CD4-positive, alpha-beta T cell treated with Interleukin-6 for 4 hours (primary cell): ENCODE measurements around the gene HIVEP3.

Experiments
- DNase-seq: peaks from one replicate; pipeline ENCODE4 v3.0.0-alpha.2; 2020; ENCODE audit warnings: mixed read lengths

The HIVEP3 gene

GRCh38 chr1:41809692-41810091 lies 109.0 kb downstream of the HIVEP3 start:
- DNase-seq = no peak

DNA sequence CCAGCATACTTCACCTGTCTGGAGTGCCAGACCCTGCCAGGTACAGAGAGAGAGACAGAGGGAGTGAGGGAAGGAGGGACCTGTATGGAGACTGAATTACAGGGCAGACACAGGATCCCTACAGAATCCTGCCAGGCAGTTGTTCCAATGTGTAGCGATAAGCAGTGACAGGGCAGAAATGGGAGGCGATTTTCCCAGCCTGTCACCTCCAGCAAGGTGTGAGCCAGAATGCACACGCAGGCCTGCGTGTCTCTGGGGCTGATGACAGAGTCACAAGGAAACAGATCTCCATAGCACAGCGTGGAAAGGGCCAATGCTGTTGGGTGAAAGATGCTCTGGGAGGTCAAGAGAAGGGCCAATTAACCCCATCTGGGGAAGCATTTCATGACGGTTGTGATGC lies 111.3 kb downstream of the HIVEP3 start:
- no peak for DNase-seq

GRCh38 chr1:41806472-41807155 lies 112.1 kb downstream of the HIVEP3 start:
- DNase-seq = peak; percentile 60

DNA sequence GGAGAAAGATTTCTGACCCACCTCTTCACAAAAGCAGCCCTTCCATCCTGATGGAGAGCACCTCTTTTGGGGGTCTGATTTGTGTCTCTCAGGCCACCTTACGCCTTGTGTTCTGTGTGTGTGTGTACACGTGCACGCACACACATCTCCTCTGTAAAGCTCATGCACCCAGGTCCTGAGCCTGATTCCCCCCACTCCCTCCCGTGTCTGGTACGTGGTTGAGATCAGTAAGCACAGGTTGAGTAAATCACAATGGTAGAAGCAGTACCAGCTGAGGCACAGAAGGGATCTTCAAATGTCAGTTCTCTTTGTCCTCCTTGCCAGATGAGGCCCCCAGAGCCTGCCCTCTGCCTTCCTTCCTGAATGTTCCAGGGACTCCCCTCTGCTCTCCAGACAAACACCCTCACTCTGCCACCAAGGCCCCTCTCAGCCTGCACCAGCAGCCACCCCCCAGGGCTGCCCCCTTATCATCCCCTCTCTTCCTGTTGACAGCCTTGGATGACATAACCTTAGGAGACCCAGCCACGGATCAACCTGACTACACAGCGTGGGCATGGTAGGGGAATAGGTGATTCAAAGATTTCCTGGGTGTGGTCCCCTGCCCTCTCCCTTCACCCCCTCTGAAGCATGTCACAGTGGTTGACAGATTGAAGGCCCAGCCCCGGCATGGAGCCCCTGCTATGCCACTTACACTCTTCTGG lies 112.8 kb downstream of the HIVEP3 start:
- DNase-seq = peak; percentile 52

DNA sequence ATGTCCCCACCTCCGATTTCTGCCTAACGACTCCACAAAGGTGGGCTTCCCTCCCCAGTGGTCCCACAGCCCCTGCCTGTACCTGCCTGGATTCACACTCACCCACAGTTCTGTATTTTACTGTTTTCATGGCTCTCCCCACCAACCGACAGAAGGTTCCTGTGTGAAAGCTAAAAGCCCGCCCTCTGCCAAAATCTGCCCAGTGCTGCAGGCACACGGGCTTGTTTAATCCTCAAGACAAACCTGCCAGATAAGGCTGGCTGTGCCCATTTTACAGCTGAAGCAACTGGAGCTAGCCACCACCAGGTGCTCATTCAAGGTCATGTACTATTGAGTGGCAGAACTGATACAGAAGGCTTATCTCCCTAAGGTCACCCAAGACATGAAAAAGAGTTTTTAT lies 114.5 kb downstream of the HIVEP3 start:
- peak; percentile 37 for DNase-seq

- no peak for DNase-seq
These were observed 115.1 kb downstream of the HIVEP3 start for GRCh38 chr1:41803656-41804055.

DNA sequence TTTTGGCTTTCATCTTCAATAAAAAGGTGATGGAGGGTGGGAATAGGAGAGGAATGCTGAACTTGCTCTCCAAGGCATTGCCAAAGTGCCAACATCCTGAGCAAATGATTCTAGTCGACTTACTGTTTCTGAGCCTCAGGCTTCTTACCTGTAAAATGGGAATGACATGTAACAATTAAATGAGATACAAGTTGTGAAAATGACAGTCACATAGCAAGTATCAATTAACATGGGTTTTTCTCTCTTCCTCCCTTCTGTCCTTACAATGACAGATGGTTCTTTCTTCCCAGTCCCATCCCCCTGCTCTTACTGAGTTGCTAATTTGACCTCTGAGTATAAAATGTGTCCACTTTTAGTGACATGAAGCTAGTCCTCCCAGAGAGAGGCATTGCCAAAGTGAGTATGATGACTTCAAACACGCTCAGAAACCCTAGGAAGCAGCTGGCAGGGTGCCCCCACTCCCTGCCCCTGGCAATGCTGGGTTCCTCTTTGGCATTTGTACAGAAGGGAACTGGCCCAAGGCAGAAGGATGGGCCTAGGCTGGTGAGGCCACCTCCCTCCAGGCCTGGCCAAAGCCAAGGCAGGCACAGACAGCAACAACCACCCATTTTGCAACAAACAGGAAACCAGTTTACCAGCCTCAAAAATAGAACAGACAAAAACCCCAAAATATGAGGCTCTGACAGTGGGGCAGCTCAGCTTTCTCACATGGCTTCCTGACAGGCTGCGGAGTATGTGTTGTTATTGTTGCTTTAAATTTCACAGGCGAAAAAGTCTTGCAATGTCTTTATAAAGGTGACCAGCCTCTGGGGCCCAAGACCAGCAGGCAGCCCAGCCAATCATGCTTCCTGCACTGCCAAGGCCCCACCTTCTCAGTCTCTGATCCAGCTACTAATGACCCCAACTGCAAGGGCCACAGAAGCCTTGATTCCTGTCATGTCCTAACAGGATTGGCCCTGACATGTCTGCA lies 115.9 kb downstream of the HIVEP3 start:
- peak; percentile 47 for DNase-seq

DNA sequence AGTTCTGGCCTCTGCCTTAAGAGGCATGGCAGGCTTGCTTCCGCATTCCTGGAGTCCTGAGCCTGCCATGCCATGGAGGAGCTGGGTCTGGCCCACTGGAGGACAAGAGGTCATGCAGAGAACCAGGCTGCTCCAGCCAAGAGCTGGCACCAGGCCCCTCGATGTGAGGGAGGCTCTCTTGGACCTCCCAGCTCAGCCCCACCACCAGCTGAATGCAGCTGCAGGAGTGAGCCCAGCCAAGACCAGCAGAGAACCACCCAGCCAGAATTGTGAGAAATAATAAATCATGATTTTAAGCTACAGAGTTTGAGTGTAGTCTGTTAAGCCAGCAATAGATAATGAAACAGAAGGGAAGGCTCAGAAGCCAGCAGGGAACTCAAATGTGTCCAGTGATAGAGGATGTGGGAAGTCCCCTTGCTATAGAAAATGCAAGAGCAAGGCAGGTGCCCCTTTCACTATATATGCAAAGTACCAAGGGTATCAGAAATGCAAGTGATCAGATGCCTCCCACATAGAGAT lies 118.4 kb downstream of the HIVEP3 start:
- DNase-seq = no peak

DNA sequence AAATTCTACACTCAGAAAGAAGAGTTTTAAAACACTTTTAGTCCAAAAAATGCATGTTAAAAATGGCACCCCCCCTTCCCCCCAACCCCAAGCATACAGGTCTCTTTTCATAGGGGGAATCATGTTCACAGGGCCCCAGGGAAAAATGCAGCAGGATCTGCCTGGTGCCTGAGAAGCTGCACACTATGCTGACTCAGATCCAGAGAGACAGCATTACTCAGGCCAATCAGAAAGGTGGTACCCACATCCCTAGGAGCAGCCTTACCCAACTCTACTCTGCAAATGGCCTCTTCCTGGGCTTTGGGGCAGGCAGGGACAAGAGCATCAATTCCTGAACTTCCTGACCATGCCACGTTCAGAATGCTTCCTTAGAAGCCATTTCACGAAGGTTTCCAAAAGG lies 119.0 kb downstream of the HIVEP3 start:
- no peak for DNase-seq

GRCh38 chr1:41799205-41799604 lies 119.5 kb downstream of the HIVEP3 start:
- no peak for DNase-seq

DNA sequence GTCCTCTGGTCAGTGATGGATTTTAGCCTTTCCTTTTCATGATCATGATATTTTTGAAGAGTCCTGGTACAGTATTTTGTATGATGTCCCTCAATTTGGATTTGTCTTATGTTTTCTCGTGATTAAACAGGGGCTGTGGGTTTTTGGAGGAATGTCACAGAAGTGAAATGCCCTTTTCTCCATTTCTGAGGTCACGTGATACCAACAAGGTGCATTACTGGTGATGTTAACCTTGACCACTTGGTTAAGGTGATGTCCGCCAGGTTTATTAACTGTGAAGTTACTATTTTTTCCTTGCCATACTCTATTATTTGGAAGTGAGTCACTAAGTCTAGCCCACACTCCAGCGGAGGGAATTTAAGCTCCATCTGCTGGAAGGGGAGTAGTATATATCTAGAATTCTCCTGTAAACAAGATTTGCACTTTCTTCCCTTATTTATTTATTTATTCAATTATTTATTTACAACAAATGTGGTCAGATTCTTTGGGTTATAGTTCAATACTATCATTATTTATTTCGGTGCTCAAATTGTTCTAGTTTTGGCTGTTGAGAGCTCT lies 123.4 kb downstream of the HIVEP3 start:
- no peak for DNase-seq

DNA sequence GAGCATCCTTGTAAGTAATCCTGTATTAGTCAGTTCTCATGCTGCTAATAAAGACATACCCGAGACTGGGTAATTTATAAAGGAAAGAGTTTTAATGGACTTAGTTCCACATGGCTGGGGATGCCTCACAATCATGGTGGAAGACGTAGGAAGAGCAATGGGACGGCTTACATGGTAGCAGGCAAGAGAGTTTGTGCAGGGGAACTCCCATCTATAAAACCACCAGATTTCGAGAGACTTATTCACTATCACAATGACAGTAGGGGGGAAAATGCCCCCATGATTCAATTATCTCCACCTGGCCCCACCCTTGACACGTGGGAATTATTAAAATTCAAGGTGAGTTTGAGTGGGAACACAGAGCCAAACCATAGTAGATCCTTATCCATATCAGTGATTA lies 124.7 kb downstream of the HIVEP3 start:
- no peak for DNase-seq

DNA sequence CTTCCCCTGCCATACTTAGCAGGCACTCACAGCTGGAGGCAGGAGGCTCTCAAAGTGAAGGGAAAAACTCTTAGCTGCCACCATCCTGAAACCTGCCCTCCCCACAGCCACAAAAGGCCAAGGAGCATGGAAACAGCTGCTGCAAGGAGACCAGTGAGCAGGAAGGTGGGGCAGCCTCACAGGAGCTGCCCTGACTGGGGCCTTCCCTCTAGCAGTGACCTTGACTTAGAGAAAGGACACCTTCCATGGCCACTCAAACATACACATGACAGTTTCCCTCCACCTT lies 126.3 kb downstream of the HIVEP3 start:
- no peak for DNase-seq

GRCh38 chr1:41791667-41792484 lies 126.8 kb downstream of the HIVEP3 start:
- peak; percentile 55 for DNase-seq

DNA sequence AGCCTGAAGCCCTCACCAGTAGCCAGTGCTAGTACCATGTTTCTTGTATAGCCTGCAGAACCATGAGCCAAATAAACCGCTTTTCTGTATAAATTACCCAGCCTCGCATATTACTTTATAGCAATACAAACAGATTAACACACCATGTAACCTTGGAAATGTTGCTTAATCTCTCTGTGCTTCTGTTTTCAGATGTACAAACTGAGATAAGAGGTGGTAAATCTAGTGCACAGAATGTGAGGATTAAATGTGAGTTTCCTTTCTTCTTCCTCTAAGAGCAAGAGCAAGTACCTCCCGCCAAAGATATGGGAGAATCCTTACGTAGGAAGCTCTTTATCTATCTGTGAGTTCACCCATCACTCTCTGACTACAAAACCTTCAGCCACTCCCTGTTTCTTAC lies 128.4 kb downstream of the HIVEP3 start:
- DNase-seq = no peak

DNA sequence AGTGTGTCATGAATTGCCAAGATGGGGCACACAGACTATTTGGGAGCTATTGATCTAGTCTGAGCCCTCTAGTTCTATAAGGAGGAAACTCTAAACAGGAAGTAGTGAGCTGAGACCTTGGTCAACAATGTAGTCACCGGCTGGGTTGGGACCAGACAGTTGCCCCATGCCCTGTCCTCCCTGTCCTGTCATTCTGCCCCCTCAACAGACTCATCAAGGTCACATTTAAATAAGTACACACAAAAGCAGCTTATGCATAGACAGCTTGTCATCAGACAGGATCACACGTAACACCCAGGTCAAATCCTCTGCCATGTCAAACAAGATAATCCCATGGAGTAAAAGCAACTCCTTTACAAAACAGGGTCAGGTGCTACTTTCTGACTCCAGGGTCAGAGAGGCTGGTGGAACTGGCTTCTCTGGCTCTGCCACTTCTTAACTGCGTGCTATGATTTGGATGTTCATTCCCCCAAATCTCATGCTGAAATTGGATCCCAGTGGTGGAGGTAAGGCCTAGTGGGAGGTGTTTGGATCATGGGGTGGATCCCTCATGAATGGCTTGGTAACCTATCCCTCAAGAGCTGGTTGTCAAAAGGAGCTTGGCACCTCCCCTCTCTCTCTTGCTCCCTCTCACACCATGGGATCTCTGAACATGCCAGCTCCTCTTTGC lies 128.9 kb downstream of the HIVEP3 start:
- DNase-seq = no peak

- DNase-seq = no peak
These were observed 130.3 kb downstream of the HIVEP3 start for GRCh38 chr1:41788427-41788826.

- DNase-seq = no peak
These were observed 134.0 kb downstream of the HIVEP3 start for GRCh38 chr1:41784531-41785274.

GRCh38 chr1:41783189-41783639 lies 135.5 kb downstream of the HIVEP3 start:
- no peak for DNase-seq

DNA sequence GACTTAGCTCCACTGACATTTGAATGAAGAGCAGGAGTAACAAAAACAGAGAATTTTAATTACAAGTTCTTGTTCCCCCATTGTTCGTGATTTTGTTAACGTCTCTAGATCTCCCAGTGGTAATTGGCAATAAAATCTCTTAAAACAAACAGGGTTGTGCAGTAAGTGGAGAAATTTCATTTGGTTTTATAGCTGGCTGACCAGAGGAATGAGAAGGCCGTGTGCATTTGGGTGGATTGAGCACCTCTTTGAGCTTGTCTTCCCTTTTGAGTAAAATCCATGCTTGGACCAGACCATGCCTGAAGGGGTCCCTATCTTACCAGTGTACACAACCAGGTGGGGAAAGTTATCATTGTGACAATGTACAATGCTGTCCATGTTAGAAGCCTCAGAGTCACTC lies 137.8 kb downstream of the HIVEP3 start:
- no peak for DNase-seq

GRCh38 chr1:41780322-41780721 lies 138.4 kb downstream of the HIVEP3 start:
- no peak for DNase-seq
